ENCODE data around the gene TRMT13.

TRMT13 gene

GRCh38 chr1:100134872-100135271 lies 1.9 kb downstream of the TRMT13 start:
- TF ChIP-seq ZNF274 (IDR thresholded peaks at IDR 0.05; ENCODE audit: low read depth, low read length): no peak
- TF ChIP-seq YY1 (IDR thresholded peaks at IDR 0.05; ENCODE audit: insufficient read depth, insufficient read length): no peak
- TF ChIP-seq SUZ12 (IDR thresholded peaks at IDR 0.05; ENCODE audit: extremely low read depth, insufficient read depth, insufficient read length): no peak
- Histone ChIP-seq H3K9me3 (ENCODE audit: insufficient read depth, low read length) (no peaks in the 10 kb centered on the region), H3K4me3 (ENCODE audit: insufficient read length, low read depth) (no peak overlapping the region), H3K36me3 (ENCODE audit: insufficient read depth, insufficient read length, low read length) (peaks cover 35% of the 10 kb centered on the region), H3K27me3 (ENCODE audit: insufficient read depth, insufficient read length) (no peaks in the 10 kb centered on the region), H3K9ac (ENCODE audit: insufficient read length, low read depth) (no peak overlapping the region), H3K4me1 (ENCODE audit: insufficient read depth, insufficient read length) (no peaks in the 10 kb centered on the region)
- no peak for DNase-seq (ENCODE audit: low read depth, low spot score)

- no peaks in the 10 kb centered on the region for H3K4me1 ChIP-seq (ENCODE audit: insufficient read depth, insufficient read length)
- no peak for DNase-seq (ENCODE audit: low read depth, low spot score)
- peaks cover 61% of the 10 kb centered on the region for H3K36me3 ChIP-seq (ENCODE audit: insufficient read depth, insufficient read length, low read length)
- no peak overlapping the region for H3K4me3 ChIP-seq (ENCODE audit: insufficient read length, low read depth)
- no peak for TF ChIP-seq ZNF274 (IDR thresholded peaks at IDR 0.05; ENCODE audit: low read depth, low read length)
- no peak for TF ChIP-seq YY1 (IDR thresholded peaks at IDR 0.05; ENCODE audit: insufficient read depth, insufficient read length)
- no peak for TF ChIP-seq SUZ12 (IDR thresholded peaks at IDR 0.05; ENCODE audit: extremely low read depth, insufficient read depth, insufficient read length)
- no peaks in the 10 kb centered on the region for H3K9me3 ChIP-seq (ENCODE audit: insufficient read depth, low read length)
- no peak overlapping the region for H3K9ac ChIP-seq (ENCODE audit: insufficient read length, low read depth)
- no peaks in the 10 kb centered on the region for H3K27me3 ChIP-seq (ENCODE audit: insufficient read depth, insufficient read length)
These were observed 4.6 kb downstream of the TRMT13 start for GRCh38 chr1:100137602-100138001.

GRCh38 chr1:100141192-100141591 lies 8.2 kb downstream of the TRMT13 start:
- Histone ChIP-seq H3K4me1 (ENCODE audit: insufficient read depth, insufficient read length) (no peaks in the 10 kb centered on the region), H3K27me3 (ENCODE audit: insufficient read depth, insufficient read length) (no peaks in the 10 kb centered on the region), H3K9me3 (ENCODE audit: insufficient read depth, low read length) (no peaks in the 10 kb centered on the region), H3K9ac (ENCODE audit: insufficient read length, low read depth) (no peak overlapping the region), H3K36me3 (ENCODE audit: insufficient read depth, insufficient read length, low read length) (peaks cover 94% of the 10 kb centered on the region), H3K4me3 (ENCODE audit: insufficient read length, low read depth) (no peak overlapping the region)
- DNase-seq (ENCODE audit: low read depth, low spot score): no peak
- no peak for TF ChIP-seq ZNF274 (IDR thresholded peaks at IDR 0.05; ENCODE audit: low read depth, low read length)
- no peak for TF ChIP-seq SUZ12 (IDR thresholded peaks at IDR 0.05; ENCODE audit: extremely low read depth, insufficient read depth, insufficient read length)
- TF ChIP-seq YY1 (IDR thresholded peaks at IDR 0.05; ENCODE audit: insufficient read depth, insufficient read length): no peak

- Histone ChIP-seq H3K36me3 (ENCODE audit: insufficient read depth, insufficient read length, low read length) (peaks cover 89% of the 10 kb centered on the region), H3K9ac (ENCODE audit: insufficient read length, low read depth) (no peak overlapping the region), H3K9me3 (ENCODE audit: insufficient read depth, low read length) (no peaks in the 10 kb centered on the region), H3K4me1 (ENCODE audit: insufficient read depth, insufficient read length) (no peaks in the 10 kb centered on the region), H3K27me3 (ENCODE audit: insufficient read depth, insufficient read length) (no peaks in the 10 kb centered on the region), H3K4me3 (ENCODE audit: insufficient read length, low read depth) (no peak overlapping the region)
- DNase-seq (ENCODE audit: low read depth, low spot score): no peak
- no peak for TF ChIP-seq YY1 (IDR thresholded peaks at IDR 0.05; ENCODE audit: insufficient read depth, insufficient read length)
- TF ChIP-seq SUZ12 (IDR thresholded peaks at IDR 0.05; ENCODE audit: extremely low read depth, insufficient read depth, insufficient read length): no peak
- TF ChIP-seq ZNF274 (IDR thresholded peaks at IDR 0.05; ENCODE audit: low read depth, low read length): no peak
These were observed 9.4 kb downstream of the TRMT13 start for GRCh38 chr1:100142343-100142742.

- H3K9me3 ChIP-seq (ENCODE audit: insufficient read depth, low read length): no peaks in the 10 kb centered on the region
- DNase-seq (ENCODE audit: low read depth, low spot score): no peak
- H3K4me1 ChIP-seq (ENCODE audit: insufficient read depth, insufficient read length): no peaks in the 10 kb centered on the region
- H3K4me3 ChIP-seq (ENCODE audit: insufficient read length, low read depth): no peak overlapping the region
- TF ChIP-seq ZNF274 (IDR thresholded peaks at IDR 0.05; ENCODE audit: low read depth, low read length) (no peak), YY1 (IDR thresholded peaks at IDR 0.05; ENCODE audit: insufficient read depth, insufficient read length) (no peak), SUZ12 (IDR thresholded peaks at IDR 0.05; ENCODE audit: extremely low read depth, insufficient read depth, insufficient read length) (no peak)
- H3K36me3 ChIP-seq (ENCODE audit: insufficient read depth, insufficient read length, low read length): peaks cover 82% of the 10 kb centered on the region
- H3K9ac ChIP-seq (ENCODE audit: insufficient read length, low read depth): no peak overlapping the region
- no peaks in the 10 kb centered on the region for H3K27me3 ChIP-seq (ENCODE audit: insufficient read depth, insufficient read length)
These were observed 12.2 kb downstream of the TRMT13 start for GRCh38 chr1:100145116-100145515.

- no peak overlapping the region for H3K9ac ChIP-seq (ENCODE audit: insufficient read length, low read depth)
- H3K36me3 ChIP-seq (ENCODE audit: insufficient read depth, insufficient read length, low read length): peaks cover 63% of the 10 kb centered on the region
- no peaks in the 10 kb centered on the region for H3K4me1 ChIP-seq (ENCODE audit: insufficient read depth, insufficient read length)
- DNase-seq (ENCODE audit: low read depth, low spot score): no peak
- TF ChIP-seq SUZ12 (IDR thresholded peaks at IDR 0.05; ENCODE audit: extremely low read depth, insufficient read depth, insufficient read length) (no peak), ZNF274 (IDR thresholded peaks at IDR 0.05; ENCODE audit: low read depth, low read length) (no peak), YY1 (IDR thresholded peaks at IDR 0.05; ENCODE audit: insufficient read depth, insufficient read length) (no peak)
- H3K9me3 ChIP-seq (ENCODE audit: insufficient read depth, low read length): no peaks in the 10 kb centered on the region
- H3K4me3 ChIP-seq (ENCODE audit: insufficient read length, low read depth): no peak overlapping the region
- no peaks in the 10 kb centered on the region for H3K27me3 ChIP-seq (ENCODE audit: insufficient read depth, insufficient read length)
These were observed 14.0 kb downstream of the TRMT13 start for GRCh38 chr1:100146958-100147357.

GRCh38 chr1:100147875-100148274 lies 14.9 kb downstream of the TRMT13 start:
- no peaks in the 10 kb centered on the region for H3K9me3 ChIP-seq (ENCODE audit: insufficient read depth, low read length)
- peaks cover 55% of the 10 kb centered on the region for H3K36me3 ChIP-seq (ENCODE audit: insufficient read depth, insufficient read length, low read length)
- no peaks in the 10 kb centered on the region for H3K27me3 ChIP-seq (ENCODE audit: insufficient read depth, insufficient read length)
- no peak for DNase-seq (ENCODE audit: low read depth, low spot score)
- H3K9ac ChIP-seq (ENCODE audit: insufficient read length, low read depth): no peak overlapping the region
- no peak overlapping the region for H3K4me3 ChIP-seq (ENCODE audit: insufficient read length, low read depth)
- TF ChIP-seq YY1 (IDR thresholded peaks at IDR 0.05; ENCODE audit: insufficient read depth, insufficient read length) (no peak), SUZ12 (IDR thresholded peaks at IDR 0.05; ENCODE audit: extremely low read depth, insufficient read depth, insufficient read length) (no peak), ZNF274 (IDR thresholded peaks at IDR 0.05; ENCODE audit: low read depth, low read length) (no peak)
- no peaks in the 10 kb centered on the region for H3K4me1 ChIP-seq (ENCODE audit: insufficient read depth, insufficient read length)

All from NT2/D1 (cell line).